Kidney epithelial cell (primary cell): Measurements from ENCODE around the gene VEZT. TPM values are rescaled to one million over a fixed set of nuclear protein-coding genes. Genes with fewer than 3 reads are reported as not detected.

Source experiments
- DNase-seq: peaks from one replicate; pipeline ENCODE4 v3.0.0-alpha.2; 2010; ENCODE audit warnings: low read depth
- H3K27me3 ChIP-seq: 2 replicates; pipeline ENCODE4 v1.6.0; 2011; ENCODE audit warnings: low read length; ENCODE audit not compliant: control insufficient read depth, insufficient read depth
- H3K36me3 ChIP-seq: 2 replicates; pipeline ENCODE4 v1.5.1; 2011; ENCODE audit warnings: low read length; ENCODE audit not compliant: control insufficient read depth, insufficient read depth
- H3K4me3 ChIP-seq: 2 replicates; pipeline ENCODE4 v1.5.1; 2011; ENCODE audit warnings: low read depth, mild to moderate bottlenecking, control low read depth, low read length
- total RNA-seq: library from RNA; depleted of rRNA; stranded (reverse); fragments of >200 nt; gene quantifications from 2 replicates; pipeline ENCODE4 v1.2.3, GENCODE V29; 2015
- TF ChIP-seq, protein P1 (sequence below): IDR thresholded peaks from 2 replicates; pipeline ENCODE4 v1.5.1; 2011; ENCODE audit warnings: mild to moderate bottlenecking, moderate library complexity, low read length, control low read depth, inconsistent platforms; ENCODE audit not compliant: insufficient read depth, poor library complexity, severe bottlenecking

Gene VEZT
- total RNA-seq, 1 donor from 2014 or later, result 82.7 TPM

DNA sequence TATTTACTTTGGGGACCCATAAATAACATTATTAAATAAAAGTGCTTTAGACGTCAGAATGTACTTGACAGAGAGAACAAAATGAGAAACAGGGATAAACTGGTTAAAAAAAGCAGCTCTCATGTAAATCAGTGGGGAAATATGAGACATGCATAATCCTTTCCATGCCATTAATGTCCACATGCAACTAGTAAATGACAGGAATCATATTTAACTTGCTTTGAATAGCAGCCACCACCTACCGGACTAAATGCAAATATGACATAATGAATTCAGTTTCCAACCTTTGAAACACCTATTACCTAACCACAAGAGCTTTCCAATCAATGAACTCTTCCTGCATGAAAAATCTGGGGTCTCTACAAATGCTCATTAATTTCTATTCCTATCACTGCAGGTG is 20.0 kb upstream of the VEZT start:
- Histone ChIP-seq H3K27me3 (no peaks in the 10 kb centered on the region), H3K4me3 (no peak overlapping the region), H3K36me3 (no peaks in the 10 kb centered on the region)
- DNase-seq, result no peak
- TF ChIP-seq, protein P1, sequence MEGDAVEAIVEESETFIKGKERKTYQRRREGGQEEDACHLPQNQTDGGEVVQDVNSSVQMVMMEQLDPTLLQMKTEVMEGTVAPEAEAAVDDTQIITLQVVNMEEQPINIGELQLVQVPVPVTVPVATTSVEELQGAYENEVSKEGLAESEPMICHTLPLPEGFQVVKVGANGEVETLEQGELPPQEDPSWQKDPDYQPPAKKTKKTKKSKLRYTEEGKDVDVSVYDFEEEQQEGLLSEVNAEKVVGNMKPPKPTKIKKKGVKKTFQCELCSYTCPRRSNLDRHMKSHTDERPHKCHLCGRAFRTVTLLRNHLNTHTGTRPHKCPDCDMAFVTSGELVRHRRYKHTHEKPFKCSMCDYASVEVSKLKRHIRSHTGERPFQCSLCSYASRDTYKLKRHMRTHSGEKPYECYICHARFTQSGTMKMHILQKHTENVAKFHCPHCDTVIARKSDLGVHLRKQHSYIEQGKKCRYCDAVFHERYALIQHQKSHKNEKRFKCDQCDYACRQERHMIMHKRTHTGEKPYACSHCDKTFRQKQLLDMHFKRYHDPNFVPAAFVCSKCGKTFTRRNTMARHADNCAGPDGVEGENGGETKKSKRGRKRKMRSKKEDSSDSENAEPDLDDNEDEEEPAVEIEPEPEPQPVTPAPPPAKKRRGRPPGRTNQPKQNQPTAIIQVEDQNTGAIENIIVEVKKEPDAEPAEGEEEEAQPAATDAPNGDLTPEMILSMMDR, result no peak

DNA sequence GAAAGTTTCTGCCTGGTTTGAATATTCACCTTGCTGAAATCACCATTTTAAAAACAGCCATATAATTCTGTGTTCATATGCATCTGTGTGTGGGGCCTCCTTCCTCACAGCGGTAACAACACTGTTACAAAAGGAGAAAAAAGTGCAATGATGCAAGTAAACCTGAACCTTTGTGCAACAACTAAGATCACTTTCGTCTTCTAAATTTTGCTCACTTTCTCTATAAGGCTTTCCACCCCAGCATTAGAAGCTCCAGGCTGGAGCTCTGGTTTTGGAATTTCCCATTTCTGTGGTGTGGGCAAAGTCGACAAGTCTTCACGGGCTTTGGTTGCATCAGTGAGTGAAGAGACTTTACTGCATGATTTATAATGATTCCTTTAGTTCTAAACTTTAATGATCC is 18.7 kb upstream of the VEZT start:
- Histone ChIP-seq H3K36me3 (no peaks in the 10 kb centered on the region), H3K4me3 (no peak overlapping the region), H3K27me3 (no peaks in the 10 kb centered on the region)
- TF ChIP-seq, protein P1, result no peak
- no peak for DNase-seq

DNA sequence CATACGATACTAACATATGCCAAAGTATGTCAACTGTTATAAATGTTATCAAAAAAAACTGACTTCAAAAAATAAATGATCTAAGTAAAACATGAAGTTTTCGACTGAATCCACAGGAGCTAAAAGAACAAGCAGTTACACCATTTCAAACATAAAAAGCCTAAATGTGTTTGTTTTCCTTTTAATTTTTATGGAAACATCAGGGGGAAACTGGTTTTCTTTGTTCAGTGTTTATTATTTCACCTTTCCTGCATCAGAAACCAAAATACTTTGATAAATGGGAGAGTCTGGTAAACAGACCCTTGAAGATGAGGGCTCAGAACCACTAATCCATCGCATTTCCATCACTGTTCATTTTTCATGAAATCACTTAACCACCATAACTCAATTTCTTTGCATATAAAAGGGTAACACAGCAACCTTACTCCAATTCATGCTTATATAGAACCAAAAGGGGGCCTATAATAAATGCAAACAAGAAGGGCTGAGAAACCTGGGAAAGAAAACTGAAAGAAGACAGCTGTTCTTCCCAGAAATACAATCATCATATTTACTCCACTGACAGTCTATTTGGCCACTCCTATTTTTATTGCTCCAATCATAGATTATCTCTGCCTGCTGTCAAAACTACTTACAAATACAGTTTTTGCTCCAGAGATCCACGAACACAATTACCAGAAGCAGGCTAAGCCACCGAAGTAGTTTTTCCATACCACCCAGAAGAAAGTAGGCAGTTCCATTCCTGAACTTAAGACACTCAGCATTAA is 17.3 kb upstream of the VEZT start:
- no peak for DNase-seq
- no peaks in the 10 kb centered on the region for H3K27me3 ChIP-seq
- TF ChIP-seq, protein P1, result no peak
- no peaks in the 10 kb centered on the region for H3K36me3 ChIP-seq
- no peak overlapping the region for H3K4me3 ChIP-seq

DNA sequence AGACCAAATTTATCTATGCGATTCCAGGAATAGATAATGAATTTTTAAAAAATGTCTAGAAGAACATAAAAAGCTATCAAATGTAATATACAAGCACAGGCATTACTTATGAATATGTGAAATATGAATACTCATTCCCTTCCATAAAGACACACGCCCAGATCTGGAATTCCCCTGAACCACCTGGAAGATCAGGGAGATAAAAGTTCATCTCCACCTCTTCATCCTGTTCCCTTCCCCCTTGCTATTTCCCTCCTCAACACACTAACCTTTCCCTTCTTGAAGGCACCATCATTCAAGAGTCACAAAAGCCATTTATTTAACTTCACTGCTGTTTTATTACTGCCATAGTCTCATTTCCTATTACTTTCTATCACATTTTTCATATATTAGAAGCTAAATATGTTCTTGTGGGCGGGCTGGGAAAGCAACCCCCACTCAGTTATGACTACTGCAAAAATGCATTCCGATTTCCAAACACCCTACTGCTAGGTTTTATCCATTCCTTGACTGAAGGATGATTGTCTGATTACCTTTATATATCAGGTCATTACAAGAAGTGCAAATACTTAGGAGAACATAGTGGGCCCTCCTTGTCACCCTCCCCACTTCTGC is 16.4 kb upstream of the VEZT start:
- no peaks in the 10 kb centered on the region for H3K27me3 ChIP-seq
- no peaks in the 10 kb centered on the region for H3K36me3 ChIP-seq
- TF ChIP-seq, protein P1, result no peak
- no peak for DNase-seq
- no peak overlapping the region for H3K4me3 ChIP-seq

DNA sequence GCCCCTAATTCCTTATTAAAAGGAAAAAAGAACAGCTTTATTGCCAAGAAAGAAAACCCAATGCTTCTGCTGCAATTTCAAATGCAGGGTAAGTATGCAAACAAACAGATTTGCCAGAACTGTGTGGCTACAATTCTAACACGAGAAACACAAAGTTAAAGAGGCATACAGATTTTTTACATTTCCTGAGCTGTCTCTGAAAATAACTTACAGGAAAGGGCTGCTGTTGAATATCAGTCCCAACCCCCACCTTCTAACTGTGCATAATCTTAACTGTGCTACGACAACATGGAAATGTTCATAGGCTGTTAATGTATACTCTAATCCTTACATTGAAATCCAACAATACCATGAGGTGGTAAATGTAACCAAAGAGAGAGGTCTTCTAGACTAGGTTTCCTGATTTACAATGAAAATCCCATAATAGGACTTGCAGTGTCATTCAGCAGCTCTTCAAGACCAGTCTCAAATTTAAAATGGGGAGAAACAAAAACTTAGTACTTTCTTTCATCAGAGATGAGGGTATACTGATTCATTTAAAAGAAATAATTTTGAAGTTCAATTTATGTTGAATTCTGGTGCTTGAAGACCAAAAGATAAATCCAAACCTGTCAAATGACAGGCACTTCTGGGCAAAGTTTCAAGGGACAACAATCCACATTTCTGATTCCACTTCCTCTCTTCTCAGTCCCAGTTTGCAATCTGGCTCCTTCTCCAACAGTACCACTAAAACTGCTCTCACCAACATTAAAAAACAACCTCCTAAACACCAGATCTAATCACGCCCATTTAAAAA is 14.7 kb upstream of the VEZT start:
- DNase-seq, result no peak
- no peak overlapping the region for H3K4me3 ChIP-seq
- TF ChIP-seq, protein P1, result no peak

More for the DNA sequence above, 14.7 kb upstream of the VEZT start:
- peaks cover 1% of the 10 kb centered on the region for H3K36me3 ChIP-seq
- H3K27me3 ChIP-seq, result no peaks in the 10 kb centered on the region
